ENCODE data around the gene USP38. TPM values are rescaled to one million over a fixed set of nuclear protein-coding genes. Genes with fewer than 3 reads are reported as not detected.

The USP38 gene
- total RNA-seq, 4 donors from 2014 or later, result 24.1 to 42.5 (median 26.3) TPM

DNA sequence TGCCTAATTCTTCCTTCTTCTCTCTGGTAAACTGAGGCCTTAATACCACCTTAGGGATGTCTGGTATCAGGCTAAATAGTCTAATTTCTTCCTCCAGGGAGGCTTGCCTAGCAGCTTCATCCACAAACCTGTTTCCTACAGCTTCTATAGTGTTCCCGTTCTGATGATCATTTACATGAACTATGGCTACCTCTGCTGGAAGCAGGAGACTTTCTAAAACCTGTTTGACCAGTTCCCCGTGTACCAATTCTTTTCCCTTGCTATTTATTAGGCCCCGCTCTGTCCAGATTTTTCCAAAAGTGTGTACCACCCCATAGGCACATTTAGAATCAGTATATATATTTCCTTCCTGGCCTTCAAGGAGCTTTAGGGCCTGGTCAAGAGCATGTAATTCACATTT, 5.8 kb upstream of the USP38 start:
- TF ChIP-seq, protein P1, sequence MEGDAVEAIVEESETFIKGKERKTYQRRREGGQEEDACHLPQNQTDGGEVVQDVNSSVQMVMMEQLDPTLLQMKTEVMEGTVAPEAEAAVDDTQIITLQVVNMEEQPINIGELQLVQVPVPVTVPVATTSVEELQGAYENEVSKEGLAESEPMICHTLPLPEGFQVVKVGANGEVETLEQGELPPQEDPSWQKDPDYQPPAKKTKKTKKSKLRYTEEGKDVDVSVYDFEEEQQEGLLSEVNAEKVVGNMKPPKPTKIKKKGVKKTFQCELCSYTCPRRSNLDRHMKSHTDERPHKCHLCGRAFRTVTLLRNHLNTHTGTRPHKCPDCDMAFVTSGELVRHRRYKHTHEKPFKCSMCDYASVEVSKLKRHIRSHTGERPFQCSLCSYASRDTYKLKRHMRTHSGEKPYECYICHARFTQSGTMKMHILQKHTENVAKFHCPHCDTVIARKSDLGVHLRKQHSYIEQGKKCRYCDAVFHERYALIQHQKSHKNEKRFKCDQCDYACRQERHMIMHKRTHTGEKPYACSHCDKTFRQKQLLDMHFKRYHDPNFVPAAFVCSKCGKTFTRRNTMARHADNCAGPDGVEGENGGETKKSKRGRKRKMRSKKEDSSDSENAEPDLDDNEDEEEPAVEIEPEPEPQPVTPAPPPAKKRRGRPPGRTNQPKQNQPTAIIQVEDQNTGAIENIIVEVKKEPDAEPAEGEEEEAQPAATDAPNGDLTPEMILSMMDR (IDR thresholded peaks at IDR 0.05), result no peak
- ATAC-seq (ENCODE audit: low FRiP score), result no peak

DNA sequence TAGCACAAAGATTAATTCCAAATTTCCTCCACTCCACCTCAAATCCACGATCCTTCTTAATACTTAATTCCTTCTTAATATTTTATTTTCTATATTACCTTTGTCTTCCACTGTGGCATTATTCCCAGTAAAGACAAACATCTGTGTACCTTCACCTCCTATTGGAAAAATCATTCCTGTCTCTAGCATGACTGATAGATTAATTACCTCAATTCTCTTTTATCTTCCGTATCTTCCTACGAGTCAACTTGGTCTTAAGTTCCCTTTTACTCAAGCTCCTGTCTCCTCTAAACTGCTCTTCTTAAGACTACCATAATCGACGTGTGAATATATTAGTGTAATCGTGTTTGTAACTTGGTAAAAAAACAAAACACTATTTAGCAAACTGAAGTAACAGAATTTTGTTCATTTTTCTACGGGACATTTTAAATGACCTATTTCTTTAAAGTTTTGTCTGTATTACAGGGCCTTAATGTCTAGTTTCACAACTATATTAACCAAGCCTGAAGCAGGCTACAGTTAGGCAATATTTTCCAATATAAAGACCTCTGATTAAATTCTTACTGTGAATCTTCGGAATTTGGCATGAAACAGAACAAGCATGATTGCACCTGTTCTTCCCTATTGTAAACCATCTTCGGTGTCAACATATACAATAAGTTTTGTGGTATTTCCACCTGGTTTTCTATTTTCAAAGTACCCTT, 1.1 kb upstream of the USP38 start:
- TF ChIP-seq, protein P1 (IDR thresholded peaks at IDR 0.05), result no peak
- ATAC-seq (ENCODE audit: low FRiP score) (no peak), DNase-seq (ENCODE audit: low spot score) (no peak)

More for the DNA sequence above, 5.8 kb upstream of the USP38 start:
- DNase-seq (ENCODE audit: low spot score), result no peak

DNA sequence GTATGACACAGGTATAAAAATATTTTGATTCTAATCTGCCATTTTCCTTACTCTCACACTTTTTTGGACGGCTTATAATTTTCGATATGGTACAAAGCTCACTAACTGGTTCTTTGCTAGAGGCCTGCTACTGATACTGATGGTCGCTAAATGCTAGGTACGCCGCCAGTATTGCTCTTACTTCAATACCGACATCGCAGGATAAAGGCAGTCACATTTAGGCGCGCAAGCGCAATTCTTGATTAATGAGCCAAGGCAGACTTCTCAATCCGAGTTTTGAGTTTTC, 557 bp upstream of the USP38 start:
- TF ChIP-seq, protein P1 (IDR thresholded peaks at IDR 0.05), result no peak
- no peak for DNase-seq (ENCODE audit: low spot score)
- peak; percentile 19 for ATAC-seq (ENCODE audit: low FRiP score)

DNA sequence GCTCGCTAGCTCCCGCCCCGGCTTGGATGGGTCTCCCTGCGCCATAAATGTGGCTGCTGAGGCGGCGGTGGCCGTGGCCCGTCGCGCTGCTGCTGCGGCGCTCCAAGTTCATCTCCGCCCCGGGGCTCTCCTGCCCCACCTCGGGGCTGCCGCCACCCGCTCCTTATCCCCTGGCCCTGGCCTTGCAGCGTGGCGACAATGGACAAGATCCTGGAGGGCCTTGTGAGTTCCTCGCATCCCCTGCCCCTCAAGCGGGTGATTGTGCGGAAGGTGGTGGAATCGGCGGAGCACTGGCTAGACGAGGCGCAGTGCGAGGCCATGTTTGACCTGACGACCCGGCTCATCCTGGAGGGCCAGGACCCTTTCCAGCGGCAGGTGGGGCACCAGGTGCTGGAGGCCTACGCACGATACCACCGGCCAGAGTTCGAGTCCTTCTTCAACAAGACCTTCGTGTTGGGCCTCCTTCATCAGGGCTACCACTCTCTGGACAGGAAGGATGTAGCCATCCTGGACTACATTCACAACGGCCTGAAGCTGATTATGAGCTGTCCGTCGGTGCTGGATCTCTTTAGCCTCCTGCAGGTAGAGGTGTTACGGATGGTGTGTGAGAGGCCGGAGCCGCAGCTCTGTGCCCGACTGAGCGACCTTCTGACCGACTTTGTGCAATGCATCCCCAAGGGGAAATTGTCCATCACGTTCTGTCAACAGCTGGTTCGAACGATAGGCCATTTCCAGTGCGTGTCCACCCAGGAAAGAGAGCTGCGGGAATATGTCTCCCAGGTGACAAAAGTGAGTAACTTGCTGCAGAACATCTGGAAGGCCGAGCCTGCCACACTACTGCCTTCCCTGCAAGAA, 763 bp downstream of the USP38 start:
- TF ChIP-seq, protein P1 (IDR thresholded peaks at IDR 0.05), result no peak
- DNase-seq (ENCODE audit: low spot score) (peak; percentile 25), ATAC-seq (ENCODE audit: low FRiP score) (peak; percentile 13)

DNA sequence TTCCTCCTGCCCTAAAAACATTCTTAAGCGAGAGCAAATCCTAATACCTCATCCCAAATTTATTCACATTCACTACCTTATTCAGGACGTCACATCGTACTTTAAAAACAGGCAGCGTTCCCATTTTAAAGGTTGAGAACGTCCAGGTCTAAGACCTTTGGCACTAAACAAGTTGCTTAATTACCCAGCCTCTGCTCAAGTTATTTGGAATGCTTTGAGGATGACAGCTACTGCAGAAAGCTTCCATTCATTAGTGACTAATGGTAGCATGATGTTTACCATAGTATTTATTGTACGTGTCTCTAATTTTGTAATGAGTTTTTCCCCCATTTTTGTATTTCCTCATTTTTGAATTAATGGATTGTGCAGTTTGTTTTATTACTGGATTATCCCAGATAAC, 1.5 kb downstream of the USP38 start:
- DNase-seq (ENCODE audit: low spot score) (no peak), ATAC-seq (ENCODE audit: low FRiP score) (peak; percentile 28)

DNA sequence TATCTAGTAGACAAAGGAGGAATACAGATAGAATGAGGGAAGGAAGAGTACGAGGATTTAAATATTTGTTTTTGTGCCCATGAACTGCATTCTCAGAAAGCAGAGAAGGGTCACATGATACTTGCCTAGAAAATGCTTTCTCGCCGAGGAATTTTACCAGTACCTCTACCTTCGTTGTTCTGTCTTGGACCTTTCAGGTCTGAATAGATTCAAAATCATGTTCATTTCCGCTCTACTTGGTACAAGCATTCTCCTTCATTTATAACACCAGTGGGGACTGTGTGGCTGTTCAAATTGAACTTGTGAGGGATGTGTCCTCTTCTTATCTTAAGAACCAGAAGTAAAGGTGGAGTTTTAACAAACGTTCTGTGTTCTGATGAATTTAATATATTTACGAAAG, 1.9 kb downstream of the USP38 start:
- ATAC-seq (ENCODE audit: low FRiP score) (no peak), DNase-seq (ENCODE audit: low spot score) (no peak)
- TF ChIP-seq, protein P1 (IDR thresholded peaks at IDR 0.05), result no peak

More for the DNA sequence above, 1.5 kb downstream of the USP38 start:
- TF ChIP-seq, protein P1 (IDR thresholded peaks at IDR 0.05), result no peak
